GM21528 (cell line): ENCODE data around the gene MCU.
"Not testable (repeated sequence)": the region's sequence is repeated elsewhere in the genome, so short reads cannot be mapped to it uniquely, and the experiment has no call there.

Source experiments
- ATAC-seq: cut with Tn5 transposase; IDR thresholded peaks from one replicate; pipeline ENCODE4 v1.9.1; 2021; ENCODE audit warnings: mild to moderate bottlenecking, moderate library complexity; ENCODE audit not compliant: unreplicated experiment, low FRiP score

MCU gene

DNA sequence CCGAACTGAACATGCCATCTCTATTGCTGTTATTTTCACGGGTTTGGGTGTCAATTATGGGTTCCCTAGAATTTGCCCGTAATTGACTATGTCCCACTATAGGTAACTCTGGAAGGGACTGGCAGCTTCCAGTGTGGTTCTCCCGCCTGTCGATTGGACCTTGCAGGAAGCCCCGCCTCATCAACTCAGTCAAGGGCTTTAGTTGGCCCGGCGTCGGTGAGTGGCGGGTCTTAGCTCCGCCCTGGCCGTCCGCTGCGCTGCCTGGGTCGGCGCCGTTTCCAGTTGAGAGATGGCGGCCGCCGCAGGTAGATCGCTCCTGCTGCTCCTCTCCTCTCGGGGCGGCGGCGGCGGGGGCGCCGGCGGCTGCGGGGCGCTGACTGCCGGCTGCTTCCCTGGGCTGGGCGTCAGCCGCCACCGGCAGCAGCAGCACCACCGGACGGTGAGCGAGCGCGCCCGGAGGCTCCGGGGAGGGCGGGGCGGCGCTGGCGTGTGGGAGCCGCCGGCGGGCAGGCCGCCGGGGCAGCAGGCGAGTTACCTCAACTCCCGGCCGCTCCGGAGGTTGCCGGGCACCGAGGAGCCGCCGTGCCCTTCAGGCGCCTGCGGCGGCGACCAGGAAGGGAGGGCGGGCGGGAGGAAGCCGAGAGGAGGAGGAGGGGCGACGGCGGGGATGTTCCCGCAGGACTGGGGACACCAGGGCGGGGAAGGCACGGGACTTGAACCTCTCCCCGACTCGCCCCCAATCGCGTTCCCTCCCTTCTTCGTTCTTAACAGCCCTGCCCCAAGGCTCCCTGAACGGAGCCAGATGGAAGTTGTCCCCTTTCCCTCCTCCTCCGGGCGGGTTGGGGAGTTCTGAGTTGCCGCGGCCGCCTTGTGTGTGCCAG is at the start of gene MCU:
TSS of gene MCU (plus strand) at position 281 of the 881 bp plus-strand sequence. CDS start at position 290, 9 bp downstream.
- ATAC-seq = peak; percentile 88

DNA sequence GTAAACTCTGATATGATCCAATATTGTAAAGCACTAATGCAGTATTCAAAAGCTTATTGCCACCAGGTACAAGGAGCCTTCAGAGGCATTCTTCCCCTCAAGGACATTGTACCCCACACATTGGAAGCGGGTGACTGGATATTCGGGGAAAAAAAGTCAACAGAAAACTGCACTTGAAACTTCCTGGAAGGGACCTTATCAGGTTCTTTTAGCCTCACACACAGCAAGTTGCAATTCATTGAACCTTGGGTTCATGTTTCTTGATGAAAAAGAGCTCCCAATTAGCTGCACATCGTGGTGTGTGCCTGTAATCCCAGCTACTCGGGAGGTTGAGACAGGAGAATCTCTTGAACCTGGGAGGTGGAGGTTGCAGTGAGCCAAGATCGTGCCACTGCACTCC is 49.6 kb upstream of the MCU start:
- ATAC-seq = no peak

GRCh38 chr10:72645263-72645858 is 46.6 kb upstream of the MCU start:
- ATAC-seq = no peak

DNA sequence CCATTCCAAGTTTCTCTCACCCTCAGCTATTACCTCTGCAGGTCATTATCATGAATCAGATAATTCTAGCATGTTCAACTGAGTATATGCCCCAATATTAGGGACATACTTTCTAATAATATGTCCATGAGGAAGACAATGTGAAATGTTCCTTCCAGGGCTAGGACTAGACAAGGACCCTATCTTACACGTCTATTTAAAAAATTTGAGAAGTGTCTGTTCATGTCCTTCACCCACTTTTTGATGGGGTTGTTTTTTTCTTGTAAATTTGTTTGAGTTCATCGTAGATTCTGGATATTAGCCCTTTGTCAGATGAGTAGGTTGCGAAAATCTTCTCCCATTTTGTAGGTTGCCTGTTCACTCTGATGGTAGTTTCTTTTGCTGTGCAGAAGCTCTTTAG is 45.0 kb upstream of the MCU start:
- not testable (repeated sequence) for ATAC-seq

GRCh38 chr10:72648301-72648700 is 43.6 kb upstream of the MCU start:
- no peak for ATAC-seq

- ATAC-seq = no peak
These were observed 42.7 kb upstream of the MCU start for GRCh38 chr10:72649291-72649690.

DNA sequence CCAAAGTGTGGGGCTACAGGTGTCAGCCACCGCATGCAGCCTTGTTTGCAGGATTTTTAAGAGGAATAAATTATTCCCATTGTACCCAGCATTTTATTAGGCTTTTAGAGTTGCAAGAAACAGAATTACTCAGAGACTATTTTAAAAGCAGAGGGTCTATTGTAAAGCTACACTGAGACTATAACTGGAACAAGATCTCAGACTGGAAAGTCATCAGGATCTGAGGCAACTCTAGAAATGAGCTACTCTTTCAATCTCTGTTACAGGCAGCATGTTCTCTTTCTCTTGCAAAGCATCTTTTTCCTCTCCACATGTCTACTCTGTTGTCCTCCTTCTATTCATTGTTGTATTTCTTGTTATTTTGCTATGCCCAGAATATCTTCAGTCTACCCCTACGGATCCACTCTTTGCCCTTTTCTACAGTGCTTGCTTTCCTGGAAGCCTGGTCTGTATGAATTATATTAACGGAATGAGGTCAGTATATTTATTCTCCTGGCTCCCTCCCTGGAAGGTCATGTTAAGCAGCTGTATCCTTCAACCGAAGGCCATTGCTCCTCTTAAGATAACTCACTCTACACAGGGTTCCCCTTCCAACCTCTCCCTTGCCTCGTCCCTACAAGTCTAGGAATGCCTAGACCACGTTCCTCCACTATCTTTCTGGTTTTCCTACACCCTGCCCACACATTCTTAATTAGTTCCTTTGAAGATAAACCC is 38.4 kb upstream of the MCU start:
- ATAC-seq = no peak

DNA sequence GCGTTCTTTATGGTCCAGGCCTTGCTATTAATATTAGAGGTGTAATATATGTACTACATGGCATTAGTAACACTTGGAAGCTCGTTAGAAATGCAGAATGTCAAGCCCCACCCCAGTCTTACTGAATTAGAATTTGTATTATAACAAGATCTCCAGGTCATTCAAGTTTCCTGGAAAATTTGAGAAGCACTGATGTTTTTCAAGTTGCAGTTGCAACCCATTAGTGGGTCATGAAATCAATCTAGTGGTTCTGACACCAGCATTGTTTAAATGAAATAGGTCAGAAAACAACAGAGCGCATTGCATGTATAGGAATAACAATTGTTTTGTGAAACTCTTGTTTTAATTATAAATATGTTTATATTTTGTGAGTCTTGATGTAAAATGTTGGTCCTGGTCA is 37.2 kb upstream of the MCU start:
- ATAC-seq = no peak

DNA sequence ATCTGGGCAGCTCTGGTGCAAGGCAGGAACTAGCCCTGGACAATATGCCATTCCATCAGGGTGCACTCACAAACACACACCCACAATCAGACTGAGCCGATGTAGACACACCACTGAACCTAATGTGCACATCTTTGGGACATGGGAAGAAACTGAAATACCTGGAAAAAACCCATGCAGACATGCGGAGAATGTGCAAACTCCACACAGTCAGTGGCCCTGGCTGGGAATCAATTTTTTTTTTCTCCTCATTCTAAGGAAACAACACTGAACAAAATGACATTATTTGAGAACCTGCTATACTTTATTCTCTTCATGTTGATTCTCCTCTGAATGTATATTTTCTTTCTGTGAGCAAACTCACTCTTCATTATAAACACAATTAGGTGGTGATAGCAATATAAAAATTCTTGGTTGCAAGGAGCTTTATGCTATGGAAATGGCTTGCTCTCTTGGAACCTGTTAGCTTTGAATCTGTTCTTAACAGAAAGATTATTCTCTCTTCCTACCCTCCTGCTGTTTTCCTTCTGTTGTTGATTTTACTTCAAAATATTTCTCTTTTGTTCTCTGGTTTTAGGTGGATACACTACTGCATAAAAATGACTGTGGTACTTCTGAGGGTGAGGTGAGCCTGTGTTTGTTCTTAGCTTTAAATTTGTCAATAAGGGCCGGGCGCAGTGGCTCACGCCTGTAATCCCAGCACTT is 33.1 kb upstream of the MCU start:
- ATAC-seq = no peak

DNA sequence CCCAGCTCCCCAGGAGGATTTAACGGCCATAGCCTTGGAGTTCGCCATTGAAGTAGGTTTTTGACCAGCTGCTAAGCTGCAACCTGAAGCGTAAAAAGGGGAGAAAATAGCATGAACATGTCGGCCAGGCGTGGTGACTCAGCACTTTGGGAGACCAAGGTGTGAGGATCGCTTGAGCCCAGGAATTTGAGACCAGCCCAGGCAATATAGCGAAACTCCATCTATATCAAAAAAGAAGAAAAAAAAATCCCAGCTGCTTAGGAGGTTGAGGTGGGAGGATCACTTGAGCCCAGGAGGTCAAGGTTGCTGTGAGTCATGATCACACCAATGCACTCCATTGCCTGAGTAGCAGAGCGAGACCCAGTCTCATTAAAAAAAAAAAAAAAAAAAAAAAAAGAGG is 32.2 kb upstream of the MCU start:
- ATAC-seq = no peak

GRCh38 chr10:72660220-72660619 is 31.7 kb upstream of the MCU start:
- ATAC-seq = no peak

GRCh38 chr10:72661431-72661830 is 30.5 kb upstream of the MCU start:
- ATAC-seq = no peak

DNA sequence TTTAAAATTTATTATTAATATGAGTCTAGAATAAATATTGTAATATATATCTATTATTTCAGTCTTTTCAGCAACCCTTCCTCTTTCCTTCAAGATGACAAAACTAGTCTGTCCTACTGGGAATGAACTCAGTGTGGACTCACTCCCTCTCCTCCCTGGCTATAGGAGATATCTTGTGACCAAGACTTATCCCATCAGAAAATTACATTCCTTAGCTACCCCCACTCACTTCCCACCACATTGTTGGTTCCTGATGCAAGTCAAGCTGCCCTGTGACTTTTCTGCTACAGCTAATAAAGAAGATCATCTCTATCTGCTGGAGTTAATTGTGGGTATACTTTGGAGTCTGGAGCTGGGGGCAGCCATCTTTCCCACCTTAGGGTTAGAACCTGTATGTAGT is 28.0 kb upstream of the MCU start:
- ATAC-seq = no peak

GRCh38 chr10:72665925-72666324 is 26.0 kb upstream of the MCU start:
- no peak for ATAC-seq

DNA sequence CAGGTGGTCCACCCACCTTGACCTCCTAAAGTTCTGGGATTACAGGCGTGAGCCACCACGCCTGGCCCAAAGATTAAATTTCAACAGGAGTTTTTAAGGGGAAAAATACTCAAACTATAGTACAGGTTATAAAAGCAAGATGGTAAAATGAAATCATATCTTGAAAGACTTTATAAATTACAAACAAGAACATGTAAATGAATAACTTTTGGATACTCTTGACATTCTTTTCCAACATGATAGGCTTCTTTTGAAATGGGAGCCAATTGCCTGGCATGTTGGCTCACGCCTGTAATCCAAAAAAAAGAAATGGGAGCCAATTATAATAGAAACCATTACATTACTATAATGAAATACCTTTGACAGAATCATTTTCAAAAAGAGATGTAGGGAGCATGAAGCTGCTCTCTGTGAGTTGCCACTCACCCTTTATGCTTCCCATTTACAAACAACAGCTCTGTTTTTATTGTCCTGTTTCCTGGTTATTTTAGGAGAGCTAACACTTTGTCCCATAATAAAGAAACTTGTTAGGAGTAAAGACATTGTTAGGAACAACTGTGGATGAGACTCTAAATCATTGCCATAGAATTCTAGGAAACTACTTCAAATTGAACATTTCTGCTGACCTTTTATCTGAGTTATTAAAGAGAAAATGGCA is 24.6 kb upstream of the MCU start:
- no peak for ATAC-seq

DNA sequence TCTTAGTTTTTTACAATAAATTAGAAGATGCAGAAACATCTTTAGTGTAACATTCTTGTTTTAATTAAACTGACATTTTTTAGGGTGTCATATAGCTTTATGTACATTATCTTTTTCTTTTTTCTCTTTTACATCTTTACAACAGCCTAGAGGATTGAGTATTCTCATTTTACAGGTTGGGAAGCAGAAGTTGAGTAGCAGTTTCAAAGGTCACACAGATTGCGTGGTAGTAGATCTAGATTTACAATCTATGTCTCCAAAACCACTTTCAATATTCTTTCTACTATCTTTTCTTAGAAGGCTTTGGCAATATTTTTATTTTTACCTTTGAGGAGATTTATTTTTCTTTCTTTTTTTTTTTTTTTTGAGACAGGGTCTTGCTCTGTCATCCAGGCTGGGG is 18.7 kb upstream of the MCU start:
- no peak for ATAC-seq

GRCh38 chr10:72674174-72674573 is 17.8 kb upstream of the MCU start:
- ATAC-seq = not testable (repeated sequence)

DNA sequence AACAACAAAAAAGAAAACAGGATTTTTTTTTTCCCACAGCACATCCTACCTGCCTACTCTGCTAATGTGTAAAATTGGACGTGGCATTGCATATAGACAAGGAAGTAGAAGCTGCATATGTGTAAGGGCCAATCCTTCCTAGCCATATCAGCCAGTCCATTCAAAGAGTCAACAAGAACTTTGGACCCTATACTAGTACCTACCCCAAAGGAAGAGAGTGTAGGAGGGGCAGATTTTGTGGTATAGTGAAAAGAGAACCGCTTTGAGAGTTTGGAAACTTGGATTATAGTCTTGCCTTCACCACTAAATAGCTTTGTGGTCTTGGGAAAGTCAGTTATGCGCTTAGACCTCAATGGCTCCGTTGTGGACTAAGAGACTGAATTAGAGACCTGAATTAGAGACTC is 12.1 kb upstream of the MCU start:
- ATAC-seq = no peak

- no peak for ATAC-seq
These were observed 9.3 kb upstream of the MCU start for GRCh38 chr10:72682638-72683037.

DNA sequence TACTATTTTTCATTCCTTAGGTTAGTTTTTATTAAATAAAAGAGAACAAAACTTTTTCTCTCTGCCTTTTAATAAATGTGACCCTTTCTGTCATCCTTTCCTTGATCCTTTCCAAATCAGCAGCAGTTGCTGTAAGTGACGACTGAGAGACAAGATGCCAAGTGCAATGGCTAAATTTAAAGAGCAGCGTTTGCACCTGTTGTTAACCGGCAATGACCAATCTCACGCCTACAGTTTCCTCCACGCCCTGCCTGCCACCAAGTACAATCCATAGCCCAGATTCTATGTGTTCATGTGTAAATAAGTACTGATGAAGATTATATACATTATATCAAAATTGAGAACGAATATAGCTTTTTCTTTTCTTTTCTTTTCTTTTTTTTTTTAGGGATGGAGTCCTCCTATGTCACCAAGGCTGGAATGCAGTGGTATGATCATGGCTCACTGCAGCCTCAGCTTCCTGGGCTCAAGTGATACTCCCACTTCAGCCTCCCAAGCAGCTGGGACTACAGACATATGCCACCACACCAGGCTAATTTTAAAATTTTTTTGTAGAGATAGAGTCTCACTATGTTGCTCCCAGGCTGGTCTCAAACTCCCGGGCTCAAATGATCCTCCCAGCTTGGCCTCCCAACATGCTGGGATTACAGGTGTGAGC is 6.5 kb upstream of the MCU start:
- no peak for ATAC-seq
